Natural killer cell (primary cell): ENCODE results near the gene PSMB11. TPM values are rescaled to one million over a fixed set of nuclear protein-coding genes. Genes with fewer than 3 reads are reported as not detected.

Experiments
- ATAC-seq, 3 donors: fragments of 150-1000 bp in 2 of 3; fragments of 200-7000 bp in 1 of 3; cut with Tn5 transposase; 1 replicate in 1 of 3; 2 replicates in 2 of 3; pipeline ENCODE4 v1.10.0; 2021; ENCODE audit warnings: mild to moderate bottlenecking in 2 of 3, moderate library complexity in 2 of 3
- DNase-seq, 2 donors: peaks; one replicate each; pipeline versions ENCODE4 v3.0.0 to v3.0.0-alpha.2; 2013 to 2021; ENCODE audit warnings: mixed read lengths in 1 of 2
- H3K27ac ChIP-seq: one replicate; pipeline ENCODE4 v1.5.1; 2013; ENCODE audit warnings: mild to moderate bottlenecking, low read length
- H3K27me3 ChIP-seq: one replicate; pipeline ENCODE4 v1.6.1; 2013; ENCODE audit warnings: low read length; ENCODE audit not compliant: control insufficient read depth, insufficient read depth
- H3K36me3 ChIP-seq: one replicate; pipeline ENCODE4 v1.6.1; 2013; ENCODE audit warnings: low read length; ENCODE audit not compliant: control insufficient read depth, insufficient read depth
- H3K4me1 ChIP-seq: one replicate; pipeline ENCODE4 v1.6.1; 2013; ENCODE audit warnings: low read length; ENCODE audit not compliant: control insufficient read depth, insufficient read depth
- H3K4me3 ChIP-seq: one replicate; pipeline ENCODE4 v1.5.1; 2013; ENCODE audit warnings: low read length
- H3K9me3 ChIP-seq: one replicate; pipeline ENCODE4 v1.6.1; 2013; ENCODE audit warnings: low read length; ENCODE audit not compliant: control insufficient read depth, insufficient read depth
- H3K27ac Mint-ChIP-seq, 2 donors: one replicate each; pipeline ENCODE4 v1.8.0; 2022; ENCODE audit warnings: mild to moderate bottlenecking in 2 of 2, mixed read lengths in 2 of 2, moderate library complexity in 1 of 2
- H3K27me3 Mint-ChIP-seq, 2 donors: one replicate each; pipeline ENCODE4 v1.8.0; 2022; ENCODE audit warnings: low read depth in 2 of 2, mixed read lengths in 2 of 2
- H3K36me3 Mint-ChIP-seq: one replicate; pipeline ENCODE4 v1.8.0; 2022; ENCODE audit warnings: mixed read lengths
- H3K4me1 Mint-ChIP-seq, 2 donors: one replicate each; pipeline ENCODE4 v1.8.0; 2022; ENCODE audit warnings: mixed read lengths in 2 of 2
- H3K4me3 Mint-ChIP-seq: one replicate; pipeline ENCODE4 v1.8.0; 2022; ENCODE audit warnings: mild to moderate bottlenecking, moderate library complexity, mixed read lengths
- H3K9me3 Mint-ChIP-seq, 2 donors: one replicate each; pipeline ENCODE4 v1.8.0; 2022; ENCODE audit warnings: mixed read lengths in 2 of 2
- CTCF ChIP-seq: fragments of 200-600 bp; IDR thresholded peaks from one replicate; pipeline ENCODE4 v1.8.0; 2022; ENCODE audit warnings: antibody characterized with exemption
- WGBS: methylation state at CpG from one replicate; pipeline ENCODE4 v1.1.7; 2013; ENCODE audit warnings: missing lambda C conversion rate; ENCODE audit not compliant: insufficient coverage; 5-methylcytosine and 5-hydroxymethylcytosine counted together
- intact Hi-C: fragments of 100-400 bp; cut with micrococcal nuclease; formaldehyde crosslinking; loops from one replicate; pipeline ENCODE4 v1.14.2; 2022
- total RNA-seq, 4 donors: library from RNA; stranded (reverse); fragments of 120-200 nt in 1 of 4; gene quantifications; one replicate each; pipeline versions ENCODE4 v1.2.3 to v1.2.4, GENCODE V29; 2013 to 2022

Gene PSMB11
- total RNA-seq, 3 donors from 2014 or later (not counting 1 experiment from before 2014, with no cell fraction given), result not detected

- no peak overlapping the region for H3K27ac ChIP-seq
- intact Hi-C loops, result no loop called here
- Mint-ChIP-seq H3K4me3 (no peak overlapping the region), H3K4me1 (peaks cover 0 to 5% of the 10 kb centered on the region in 2 donors), H3K27ac (no peak overlapping the region), H3K27me3 (peaks cover 0 to 6% of the 10 kb centered on the region in 2 donors), H3K9me3 (no peaks in the 10 kb centered on the region), H3K36me3 (no peaks in the 10 kb centered on the region)
- no peaks in the 10 kb centered on the region for H3K27me3 ChIP-seq
- H3K4me3 ChIP-seq, result no peak overlapping the region
- TF ChIP-seq CTCF, result no peak
- WGBS, result 90% methylated on average over 6 of the region's 6 CpGs
- H3K36me3 ChIP-seq, result no peaks in the 10 kb centered on the region
- no peaks in the 10 kb centered on the region for H3K4me1 ChIP-seq
- DNase-seq (no peak), ATAC-seq (peak in 1 of 3 donors; percentile 4)
- H3K9me3 ChIP-seq, result no peaks in the 10 kb centered on the region
These were observed 1.1 kb downstream of the PSMB11 start for GRCh38 chr14:23043145-23043544.

- H3K4me1 Mint-ChIP-seq, result peaks cover 0 to 5% of the 10 kb centered on the region in 2 donors
- intact Hi-C loops, result no loop called here
- no peak for TF ChIP-seq CTCF
- Histone ChIP-seq H3K4me3 (no peak overlapping the region), H3K9me3 (no peaks in the 10 kb centered on the region), H3K27ac (no peak overlapping the region), H3K36me3 (no peaks in the 10 kb centered on the region), H3K27me3 (no peaks in the 10 kb centered on the region), H3K4me1 (no peaks in the 10 kb centered on the region)
- no peaks in the 10 kb centered on the region for H3K36me3 Mint-ChIP-seq
- H3K4me3 Mint-ChIP-seq, result no peak overlapping the region
- no peaks in the 10 kb centered on the region for H3K9me3 Mint-ChIP-seq
- ATAC-seq (no peak), DNase-seq (no peak)
- peaks cover 0 to 6% of the 10 kb centered on the region in 2 donors for H3K27me3 Mint-ChIP-seq
- WGBS, result 100% methylated on average over 3 of the region's 3 CpGs
- no peak overlapping the region for H3K27ac Mint-ChIP-seq
These were observed 1.7 kb downstream of the PSMB11 start for GRCh38 chr14:23043754-23044153.

GRCh38 chr14:23044840-23045239, 2.8 kb downstream of the PSMB11 start:
- no peaks in the 10 kb centered on the region for H3K36me3 Mint-ChIP-seq
- H3K27ac ChIP-seq, result no peak overlapping the region
- no peaks in the 10 kb centered on the region for H3K36me3 ChIP-seq
- H3K4me3 ChIP-seq, result no peak overlapping the region
- 93% methylated on average over 8 of the region's 8 CpGs for WGBS
- no peak for ATAC-seq
- H3K27me3 ChIP-seq, result no peaks in the 10 kb centered on the region
- intact Hi-C loops, result no loop called here
- TF ChIP-seq CTCF, result no peak
- H3K27ac Mint-ChIP-seq, result no peak overlapping the region
- H3K4me3 Mint-ChIP-seq, result no peak overlapping the region
- no peaks in the 10 kb centered on the region for H3K9me3 ChIP-seq
- H3K4me1 ChIP-seq, result no peaks in the 10 kb centered on the region
- no peak for DNase-seq
- no peaks in the 10 kb centered on the region for H3K9me3 Mint-ChIP-seq
- H3K4me1 Mint-ChIP-seq, result peaks cover 0 to 5% of the 10 kb centered on the region in 2 donors
- H3K27me3 Mint-ChIP-seq, result peaks cover 0 to 6% of the 10 kb centered on the region in 2 donors
